H9 (cell line): ENCODE measurements around the gene FHL3. TPM values are rescaled to one million over a fixed set of nuclear protein-coding genes. Genes with fewer than 3 reads are reported as not detected.

Experiments used
- DNase-seq: peaks from one replicate; pipeline ENCODE4 v3.0.0-alpha.2; 2017
- H2AFZ ChIP-seq: one replicate; pipeline ENCODE4 v1.6.1; 2013; ENCODE audit warnings: mild to moderate bottlenecking, low read length, control low read depth, moderate library complexity
- H2AK5ac ChIP-seq: 2 replicates; pipeline ENCODE4 v1.6.1; 2013; ENCODE audit warnings: low read length, control low read depth, mixed read lengths; ENCODE audit not compliant: insufficient read length
- H2BK120ac ChIP-seq: one replicate; pipeline ENCODE4 v1.6.1; 2013; ENCODE audit warnings: low read depth, mild to moderate bottlenecking, low read length, control low read depth, inconsistent platforms; ENCODE audit not compliant: poor library complexity, severe bottlenecking
- H2BK12ac ChIP-seq: 2 replicates; pipeline ENCODE4 v1.6.1; 2013; ENCODE audit warnings: low read length, control low read depth, mixed read lengths, low read depth; ENCODE audit not compliant: insufficient read length
- H2BK15ac ChIP-seq: 2 replicates; pipeline ENCODE4 v1.6.1; 2013; ENCODE audit warnings: low read depth, low read length, control low read depth
- H2BK20ac ChIP-seq: one replicate; pipeline ENCODE4 v1.6.1; 2013; ENCODE audit warnings: low read depth, mild to moderate bottlenecking, low read length, control low read depth, inconsistent platforms; ENCODE audit not compliant: poor library complexity, severe bottlenecking
- H2BK5ac ChIP-seq: 2 replicates; pipeline ENCODE4 v1.6.1; 2013; ENCODE audit warnings: low read length, control low read depth, mixed read lengths; ENCODE audit not compliant: insufficient read length
- H3K14ac ChIP-seq: 2 replicates; pipeline ENCODE4 v1.6.1; 2013; ENCODE audit warnings: low read length, control low read depth; ENCODE audit not compliant: insufficient read depth
- H3K18ac ChIP-seq: 2 replicates; pipeline ENCODE4 v1.6.1; 2013; ENCODE audit warnings: low read depth, mild to moderate bottlenecking, mixed read lengths, low read length, control low read depth; ENCODE audit not compliant: insufficient read length
- H3K23ac ChIP-seq: 2 replicates; pipeline ENCODE4 v1.6.1; 2013; ENCODE audit warnings: low read length, control low read depth, mixed read lengths, low read depth; ENCODE audit not compliant: insufficient read length
- H3K23me2 ChIP-seq: 2 replicates; pipeline ENCODE4 v1.6.1; 2013; ENCODE audit warnings: low read depth, mild to moderate bottlenecking, mixed read lengths, low read length, control low read depth; ENCODE audit not compliant: insufficient read length, poor library complexity, severe bottlenecking
- H3K27ac ChIP-seq: 2 replicates; pipeline ENCODE4 v1.5.1; 2013; ENCODE audit warnings: low read length, control low read depth, mixed read lengths, low read depth; ENCODE audit not compliant: insufficient read length
- H3K27me3 ChIP-seq: 2 replicates; pipeline ENCODE4 v1.6.1; 2013; ENCODE audit warnings: low read length, control low read depth, inconsistent platforms; ENCODE audit not compliant: insufficient read depth
- H3K4ac ChIP-seq: 2 replicates; pipeline ENCODE4 v1.6.1; 2013; ENCODE audit warnings: low read depth, mild to moderate bottlenecking, control low read depth, inconsistent platforms, low read length, moderate library complexity
- H3K4me1 ChIP-seq: 2 replicates; pipeline ENCODE4 v1.6.1; 2013; ENCODE audit warnings: low read length, control low read depth, inconsistent platforms; ENCODE audit not compliant: insufficient read depth
- H3K4me2 ChIP-seq: 2 replicates; pipeline ENCODE4 v1.6.1; 2013; ENCODE audit warnings: low read length, control low read depth, mixed read lengths; ENCODE audit not compliant: insufficient read length, insufficient read depth
- H3K56ac ChIP-seq: 2 replicates; pipeline ENCODE4 v1.6.1; 2013; ENCODE audit warnings: low read depth, mild to moderate bottlenecking, mixed read lengths, low read length, control low read depth; ENCODE audit not compliant: insufficient read length
- H3K79me1 ChIP-seq: 2 replicates; pipeline ENCODE4 v1.6.1; 2013; ENCODE audit warnings: low read depth, mild to moderate bottlenecking, moderate library complexity, low read length, control low read depth, inconsistent platforms; ENCODE audit not compliant: insufficient read depth, poor library complexity, severe bottlenecking
- H3K79me2 ChIP-seq: 2 replicates; pipeline ENCODE4 v1.6.1; 2013; ENCODE audit warnings: low read length, control low read depth, inconsistent platforms; ENCODE audit not compliant: insufficient read depth
- H3K9ac ChIP-seq: 2 replicates; pipeline ENCODE4 v1.6.1; 2013; ENCODE audit warnings: low read length, control low read depth, mixed read lengths; ENCODE audit not compliant: insufficient read length; ENCODE audit errors: extremely low read depth
- H3K9me3 ChIP-seq: one replicate; pipeline ENCODE4 v1.6.1; 2013; ENCODE audit warnings: low read depth, low read length, inconsistent platforms; ENCODE audit not compliant: control insufficient read depth
- H3T11ph ChIP-seq: one replicate; pipeline ENCODE4 v1.6.1; 2013; ENCODE audit warnings: mild to moderate bottlenecking, low read length, control low read depth, inconsistent platforms
- H4K20me1 ChIP-seq: one replicate; pipeline ENCODE4 v1.6.1; 2013; ENCODE audit not compliant: control insufficient read depth, insufficient read length, insufficient read depth
- H4K5ac ChIP-seq: 2 replicates; pipeline ENCODE4 v1.6.1; 2013; ENCODE audit warnings: low read depth, mild to moderate bottlenecking, mixed read lengths, low read length, control low read depth; ENCODE audit not compliant: insufficient read length
- H4K8ac ChIP-seq: replicated peaks from 2 replicates; pipeline ENCODE4 v1.6.1; 2013; ENCODE audit warnings: low read length, control low read depth, mixed read lengths, low read depth; ENCODE audit not compliant: insufficient read length
- H4K91ac ChIP-seq: 2 replicates; pipeline ENCODE4 v1.6.1; 2013; ENCODE audit warnings: low read depth, mild to moderate bottlenecking, moderate library complexity, mixed read lengths, low read length, control low read depth; ENCODE audit not compliant: insufficient read length
- H3K27ac Mint-ChIP-seq, 3 experiments: 2 replicates in 2 of 3; 3 replicates in 1 of 3; pipeline ENCODE4 v1.8.0; 2020 to 2021; ENCODE audit warnings: mixed read lengths in 3 of 3, mild to moderate bottlenecking in 1 of 3, moderate library complexity in 1 of 3
- H3K27me3 Mint-ChIP-seq: 2 replicates; pipeline ENCODE4 v1.8.0; 2021; ENCODE audit warnings: low read depth, mild to moderate bottlenecking, moderate library complexity, mixed read lengths
- H3K36me3 Mint-ChIP-seq, 3 experiments: 2 replicates in 2 of 3; 3 replicates in 1 of 3; pipeline ENCODE4 v1.8.0; 2020 to 2021; ENCODE audit warnings: low read depth in 3 of 3, mixed read lengths in 3 of 3; ENCODE audit not compliant: insufficient read depth in 1 of 3
- H3K4me1 Mint-ChIP-seq, 2 experiments: 2 replicates each; pipeline ENCODE4 v1.8.0; 2020; ENCODE audit warnings: mixed read lengths in 2 of 2
- H3K4me3 Mint-ChIP-seq, 2 experiments: 2 replicates in 1 of 2; 3 replicates in 1 of 2; pipeline ENCODE4 v1.8.0; 2020 to 2021; ENCODE audit warnings: mild to moderate bottlenecking in 2 of 2, mixed read lengths in 2 of 2, moderate library complexity in 1 of 2
- H3K9me3 Mint-ChIP-seq, 2 experiments: 2 replicates in 1 of 2; 3 replicates in 1 of 2; pipeline ENCODE4 v1.8.0; 2020; ENCODE audit warnings: mild to moderate bottlenecking in 2 of 2, mixed read lengths in 2 of 2, moderate library complexity in 1 of 2
- CTCF ChIP-seq: fragments of 200-600 bp; sonication (generic); conservative IDR thresholded peaks from 3 replicates; pipeline ENCODE4 v1.8.0; 2021; ENCODE audit warnings: antibody characterized with exemption, mild to moderate bottlenecking
- total RNA-seq: library from RNA; stranded (reverse); gene quantifications from 2 replicates; pipeline ENCODE4 v1.2.1, GENCODE V29; 2021

FHL3 gene
- total RNA-seq, 1 experiment from 2014 or later = 32.8 TPM

DNA sequence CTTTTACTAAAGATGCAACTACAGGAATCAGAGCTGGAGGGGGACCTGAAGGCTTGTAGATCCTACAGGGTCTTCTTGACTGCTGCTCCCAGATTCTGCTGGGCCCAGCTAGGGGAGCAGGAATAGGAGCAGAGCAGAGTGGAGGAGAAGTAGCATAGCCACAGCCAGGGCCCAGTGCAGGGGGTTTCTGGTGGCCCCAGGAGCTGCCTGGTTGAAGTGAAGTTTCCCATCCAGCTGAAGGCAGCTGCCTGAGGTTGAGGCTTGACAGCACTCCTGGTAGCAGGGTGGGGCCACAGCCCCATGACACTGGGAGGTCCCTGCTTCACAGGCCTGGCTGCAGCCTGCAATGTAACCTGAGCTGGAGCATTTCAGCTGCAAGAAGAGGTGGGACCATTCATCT, 56.5 kb downstream of the FHL3 start:
- no peak overlapping the region for H3K14ac ChIP-seq
- H3K9ac ChIP-seq = no peak overlapping the region
- no peak overlapping the region for H3T11ph ChIP-seq
- no peak overlapping the region for H3K27ac ChIP-seq
- no peak overlapping the region for H2BK20ac ChIP-seq
- Mint-ChIP-seq H3K27ac (no peak overlapping the region), H3K9me3 (no peaks in the 10 kb centered on the region), H3K4me3 (no peak overlapping the region), H3K4me1 (peaks cover 20 to 23% of the 10 kb centered on the region in 2 experiments), H3K27me3 (no peaks in the 10 kb centered on the region), H3K36me3 (no peaks in the 10 kb centered on the region)
- H2AK5ac ChIP-seq = no peak overlapping the region
- no peak for DNase-seq
- H4K5ac ChIP-seq = no peak overlapping the region
- no peak overlapping the region for H3K18ac ChIP-seq
- H4K20me1 ChIP-seq = no peaks in the 10 kb centered on the region
- TF ChIP-seq CTCF = no peak
- no peak overlapping the region for H2AFZ ChIP-seq
- no peak overlapping the region for H2BK12ac ChIP-seq
- H2BK15ac ChIP-seq = no peak overlapping the region
- no peaks in the 10 kb centered on the region for H3K79me2 ChIP-seq
- no peak overlapping the region for H3K23ac ChIP-seq
- no peak overlapping the region for H2BK120ac ChIP-seq
- H3K4ac ChIP-seq = no peak overlapping the region
- no peak overlapping the region for H4K8ac ChIP-seq
- no peak overlapping the region for H3K4me2 ChIP-seq
- no peaks in the 10 kb centered on the region for H3K4me1 ChIP-seq
- H3K79me1 ChIP-seq = no peaks in the 10 kb centered on the region
- no peak overlapping the region for H2BK5ac ChIP-seq
- no peaks in the 10 kb centered on the region for H3K27me3 ChIP-seq
- peaks cover 3% of the 10 kb centered on the region for H3K23me2 ChIP-seq
- H3K56ac ChIP-seq = no peak overlapping the region
- no peak overlapping the region for H4K91ac ChIP-seq
- no peaks in the 10 kb centered on the region for H3K9me3 ChIP-seq
